ELF-1 (cell line): ENCODE results near the gene NRP2.

Experiments used
- DNase-seq: peaks from one replicate; pipeline ENCODE4 v3.0.0-alpha.2; 2016; ENCODE audit warnings: low read depth, low spot score

Gene NRP2

DNA sequence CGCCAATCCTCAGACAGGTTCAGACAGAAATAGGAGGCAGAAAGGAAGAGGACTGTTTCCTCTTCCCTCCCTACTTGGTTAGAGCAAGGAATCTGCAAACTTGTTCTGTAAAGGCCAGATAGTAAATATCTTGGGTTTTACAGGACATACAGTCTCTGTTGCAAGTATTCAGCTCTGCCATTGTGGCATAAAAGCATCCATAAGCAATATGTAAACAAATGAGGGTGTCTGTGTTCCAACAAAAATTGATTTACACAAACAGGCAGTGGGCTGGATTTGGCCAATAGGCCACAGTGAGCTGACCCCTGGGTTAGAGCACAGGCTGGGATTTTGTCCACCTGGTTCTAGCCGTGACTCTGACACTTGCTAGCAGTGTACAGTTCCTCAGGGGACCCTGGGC, 89.4 kb downstream of the NRP2 start:
- DNase-seq = no peak

GRCh38 chr2:205772983-205773382, 90.7 kb downstream of the NRP2 start:
- no peak for DNase-seq

GRCh38 chr2:205773989-205774388, 91.7 kb downstream of the NRP2 start:
- DNase-seq = no peak

DNA sequence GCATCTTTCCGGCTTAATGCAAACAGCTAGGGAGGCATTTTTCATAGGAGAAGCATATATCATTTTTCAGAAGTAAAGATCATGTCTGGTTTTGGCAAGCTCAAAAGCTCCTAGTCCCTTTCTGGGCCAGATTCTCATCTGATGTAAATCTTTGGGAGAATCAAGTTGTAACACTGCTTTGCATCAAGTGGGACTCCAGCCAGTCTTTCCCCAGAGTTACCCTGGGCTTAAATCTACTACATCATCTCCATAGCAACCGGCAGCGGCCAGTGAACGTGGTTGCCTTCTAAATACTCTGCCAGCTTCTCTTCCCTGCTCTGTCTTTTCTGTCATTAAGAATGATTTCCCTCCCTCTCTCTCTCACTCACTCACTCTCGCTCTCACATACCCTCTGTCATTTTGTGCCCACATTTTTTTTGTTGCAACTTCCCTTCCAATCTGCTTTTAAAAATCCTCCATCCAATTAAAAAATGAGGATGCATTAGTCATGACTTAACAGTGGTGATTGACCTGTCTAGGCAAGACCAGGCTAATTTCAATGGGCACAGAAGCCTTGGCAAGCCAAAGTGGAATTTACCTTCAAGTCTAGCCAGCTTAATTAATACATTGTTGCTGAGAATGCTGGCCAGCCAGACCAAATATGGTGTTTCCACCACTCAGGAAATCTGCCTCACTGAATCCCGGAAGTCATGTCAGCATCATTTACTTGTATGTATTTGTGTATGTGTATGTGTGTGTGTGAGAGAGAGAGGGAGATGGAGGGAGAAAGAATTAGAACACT, 93.0 kb downstream of the NRP2 start:
- no peak for DNase-seq

GRCh38 chr2:205776139-205776538, 93.8 kb downstream of the NRP2 start:
- peak; percentile 88 for DNase-seq

DNA sequence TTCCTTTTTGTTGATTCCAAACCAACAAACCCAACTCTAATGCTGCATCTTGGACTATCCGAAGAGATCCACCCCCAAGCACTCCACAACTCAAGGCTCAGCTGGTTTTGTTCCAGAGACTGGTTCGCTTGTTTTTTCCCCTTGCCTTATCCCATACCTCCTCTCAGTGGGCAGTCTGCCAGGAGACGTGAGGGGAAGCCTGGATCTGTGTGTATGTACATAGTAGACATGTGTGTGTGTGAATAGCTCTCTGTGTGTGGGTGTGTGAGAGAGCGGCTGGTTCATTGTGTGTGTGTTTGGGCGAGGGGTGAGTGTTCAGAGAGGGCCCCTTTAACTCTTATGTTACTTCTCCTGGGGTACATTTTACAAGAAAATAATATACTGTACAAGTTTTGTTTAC, 94.4 kb downstream of the NRP2 start:
- DNase-seq = no peak

DNA sequence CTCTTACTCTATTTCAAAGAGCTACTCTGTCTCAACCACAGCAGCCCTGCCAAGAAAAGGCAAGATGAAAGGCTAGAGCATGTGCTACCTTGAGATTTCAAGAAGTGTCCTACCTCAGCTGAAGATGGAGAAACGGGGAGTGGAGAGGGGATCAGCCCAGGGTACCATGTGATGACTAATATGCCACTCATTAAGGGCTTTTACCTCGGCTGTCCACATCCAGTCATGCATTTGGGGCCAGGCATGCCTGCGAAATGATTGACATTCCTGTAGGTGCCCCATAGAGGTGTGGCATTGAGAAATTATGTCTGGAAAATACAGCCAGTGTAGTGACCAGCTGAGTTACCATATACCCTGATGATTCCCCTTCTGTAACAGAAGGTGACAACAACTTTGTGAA, 96.1 kb downstream of the NRP2 start:
- DNase-seq = no peak

DNA sequence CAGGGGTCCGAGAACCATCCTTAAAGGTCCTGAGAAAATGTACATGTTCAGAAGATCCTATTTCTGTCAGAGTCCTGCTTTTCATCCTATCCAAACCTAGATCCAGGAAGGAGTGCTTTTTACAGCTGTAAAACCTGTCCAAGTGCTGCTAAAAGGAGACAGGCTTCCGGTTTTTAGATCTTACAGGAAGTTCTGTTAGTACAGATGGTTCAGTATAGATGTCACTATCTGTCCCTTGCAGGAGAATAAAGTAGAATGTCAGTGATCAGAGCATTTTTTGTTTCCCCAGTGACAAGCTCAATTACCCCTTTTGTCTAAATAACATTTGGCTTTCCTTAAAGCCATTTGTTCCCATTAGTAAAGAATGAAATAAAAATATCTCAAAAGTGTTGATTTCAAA, 98.3 kb downstream of the NRP2 start:
- no peak for DNase-seq

GRCh38 chr2:205781244-205781931, 99.1 kb downstream of the NRP2 start:
- no peak for DNase-seq

GRCh38 chr2:205782941-205783340, 100.6 kb downstream of the NRP2 start:
- no peak for DNase-seq

DNA sequence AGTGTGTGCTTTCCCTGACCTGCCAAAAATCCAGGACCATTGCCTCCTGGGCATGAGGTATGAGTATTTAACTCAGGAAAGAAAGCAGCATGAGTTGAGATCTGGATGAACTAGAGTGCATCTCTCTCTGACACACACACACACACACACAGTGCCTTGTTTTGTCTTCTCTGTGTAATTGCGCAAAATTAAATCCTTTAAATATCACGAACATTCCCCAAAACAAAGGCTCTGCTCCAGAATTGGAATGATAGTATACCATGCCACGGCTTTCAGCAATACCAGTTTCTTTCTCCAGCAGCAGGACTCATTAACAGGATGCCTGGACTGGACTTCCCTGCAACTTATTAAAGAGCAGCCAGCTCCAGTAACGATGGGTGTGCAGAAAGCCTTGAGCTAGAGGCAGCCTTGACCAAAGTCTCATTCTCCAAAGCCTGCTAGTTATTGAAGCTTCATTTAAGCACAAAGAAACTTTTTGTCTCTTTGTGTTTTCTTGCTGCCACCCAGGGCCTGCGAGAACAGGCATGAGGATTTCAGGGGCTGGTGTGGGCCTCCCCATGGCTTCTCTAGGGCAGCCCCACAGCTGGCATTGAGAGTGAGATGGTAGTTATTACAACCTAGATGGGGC, 101.7 kb downstream of the NRP2 start:
- DNase-seq = no peak

DNA sequence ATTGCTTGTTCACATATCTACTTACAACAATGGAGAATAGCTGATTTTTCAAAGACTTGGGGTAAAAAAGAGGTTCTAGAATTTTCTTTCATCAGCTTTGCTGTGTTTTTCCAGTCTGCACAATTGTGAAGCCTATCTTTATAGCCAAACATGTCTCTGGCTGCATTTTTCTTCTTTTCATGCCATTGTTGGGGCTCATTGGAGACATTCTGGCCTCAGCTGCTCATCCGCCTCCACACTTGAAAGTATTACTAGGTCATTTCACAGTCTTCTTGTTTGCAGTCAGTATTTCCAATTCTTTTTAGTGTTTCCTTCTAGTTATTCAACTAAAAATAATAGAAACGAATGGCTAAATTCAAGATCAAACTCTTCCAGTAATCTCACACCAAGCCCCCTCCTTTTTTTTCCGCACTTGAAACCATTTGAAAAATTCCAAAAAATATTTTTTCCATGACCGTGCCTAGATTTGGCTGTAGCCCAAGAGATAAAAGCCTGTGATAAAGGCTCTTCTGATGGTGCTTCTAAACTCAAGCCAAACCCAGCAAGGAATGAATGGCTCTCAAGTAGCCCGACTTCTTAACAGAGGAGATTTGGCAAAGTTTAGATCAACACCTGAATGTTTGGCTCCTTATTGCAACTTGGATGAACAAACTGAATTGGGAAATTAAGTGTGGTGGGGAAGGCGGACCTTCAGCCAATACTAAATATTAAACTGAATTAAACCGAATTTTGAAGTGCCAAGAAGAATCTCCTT, 103.4 kb downstream of the NRP2 start:
- no peak for DNase-seq

- DNase-seq = no peak
These were observed 104.7 kb downstream of the NRP2 start for GRCh38 chr2:205786976-205787375.

DNA sequence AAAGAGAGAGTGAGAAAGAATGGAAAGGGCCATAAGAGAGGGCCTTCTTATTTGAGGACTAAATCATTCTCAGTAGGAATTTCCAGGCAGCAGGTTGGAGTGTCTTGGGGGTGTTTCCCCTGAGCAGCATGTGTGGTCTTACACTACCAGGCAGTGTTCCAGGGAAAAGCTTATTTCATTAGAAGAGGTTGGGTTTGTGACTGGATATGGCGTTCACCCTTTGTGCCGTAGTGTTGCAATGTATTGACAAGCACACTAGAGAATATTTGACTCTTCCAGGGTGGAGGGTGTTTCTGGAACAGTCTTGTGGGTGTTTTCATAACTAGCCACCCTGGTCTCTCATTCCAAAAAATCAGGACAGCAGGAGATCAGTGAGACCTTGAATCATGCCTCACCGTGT, 105.5 kb downstream of the NRP2 start:
- DNase-seq = no peak

GRCh38 chr2:205789906-205790305, 107.6 kb downstream of the NRP2 start:
- DNase-seq = no peak

GRCh38 chr2:205792908-205793307, 110.6 kb downstream of the NRP2 start:
- DNase-seq = no peak

DNA sequence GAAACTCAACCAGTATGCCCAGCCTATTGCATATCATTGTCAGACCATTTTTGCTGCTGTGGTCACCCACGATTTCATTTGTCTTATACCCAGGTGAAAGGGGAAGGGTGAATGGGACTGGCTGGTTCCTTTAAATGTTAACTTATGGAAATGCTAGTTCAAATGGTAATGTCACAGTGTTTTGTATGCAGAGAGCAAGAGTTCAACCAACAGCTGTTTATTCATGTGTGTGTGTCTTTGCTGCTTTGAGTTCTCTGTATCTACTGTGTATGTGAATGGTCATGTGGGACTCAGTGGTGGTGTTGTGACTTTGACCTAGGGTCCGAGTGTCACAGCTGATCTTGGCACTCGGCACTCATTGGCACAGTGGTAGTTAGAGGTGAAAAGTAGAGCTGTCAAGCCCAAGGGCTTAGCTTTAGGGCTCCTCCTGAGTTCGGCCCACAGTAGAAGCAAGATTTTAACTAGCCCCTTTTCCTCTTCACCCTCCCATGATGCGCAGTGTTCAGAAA, 114.6 kb downstream of the NRP2 start:
- DNase-seq = no peak

- DNase-seq = no peak
These were observed 115.6 kb downstream of the NRP2 start for GRCh38 chr2:205797866-205798265.

DNA sequence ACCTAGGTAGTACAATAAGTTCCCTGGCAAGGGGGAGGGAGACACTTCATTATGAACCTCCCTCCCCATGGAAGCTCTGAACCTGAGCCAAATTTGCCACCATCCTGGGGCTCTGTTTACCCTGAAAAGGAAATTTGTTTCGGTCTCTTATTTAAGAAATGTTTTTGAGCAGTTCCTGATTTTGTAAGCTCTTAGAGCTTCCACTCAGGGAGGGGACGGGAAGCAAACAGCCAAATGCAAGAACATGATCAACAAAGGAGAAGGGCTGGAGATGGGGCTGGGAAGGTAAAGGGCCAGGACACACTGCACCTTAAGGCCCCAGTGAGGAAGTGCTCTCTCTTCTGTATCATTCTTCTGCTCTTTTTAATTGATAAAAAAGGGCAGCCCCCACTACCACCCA, 117.9 kb downstream of the NRP2 start:
- no peak for DNase-seq

GRCh38 chr2:205800773-205801172, 118.5 kb downstream of the NRP2 start:
- DNase-seq = no peak

DNA sequence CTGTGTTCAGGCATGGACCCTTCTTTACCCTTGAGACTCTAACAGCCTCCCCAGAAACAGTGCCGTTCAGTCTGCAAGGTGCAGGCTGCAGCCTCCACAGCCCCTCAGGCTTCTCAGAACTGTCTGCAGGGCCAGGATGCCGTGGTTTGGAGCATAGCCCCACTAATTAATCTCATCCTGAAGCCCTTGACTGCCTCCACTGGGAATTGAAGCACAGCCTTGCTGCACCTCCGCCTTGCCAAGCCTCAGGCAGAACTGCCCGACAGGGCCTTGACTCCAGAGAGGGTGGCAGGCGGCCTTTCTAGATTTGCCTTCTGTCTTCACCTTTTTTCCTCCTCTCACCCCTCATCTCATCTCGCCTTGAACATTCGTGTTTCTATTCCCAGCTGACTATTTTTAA, 119.8 kb downstream of the NRP2 start:
- DNase-seq = no peak

- DNase-seq = no peak
These were observed 120.6 kb downstream of the NRP2 start for GRCh38 chr2:205802941-205803340.
